ENCODE data around the gene KIF26B.

Gene KIF26B

DNA sequence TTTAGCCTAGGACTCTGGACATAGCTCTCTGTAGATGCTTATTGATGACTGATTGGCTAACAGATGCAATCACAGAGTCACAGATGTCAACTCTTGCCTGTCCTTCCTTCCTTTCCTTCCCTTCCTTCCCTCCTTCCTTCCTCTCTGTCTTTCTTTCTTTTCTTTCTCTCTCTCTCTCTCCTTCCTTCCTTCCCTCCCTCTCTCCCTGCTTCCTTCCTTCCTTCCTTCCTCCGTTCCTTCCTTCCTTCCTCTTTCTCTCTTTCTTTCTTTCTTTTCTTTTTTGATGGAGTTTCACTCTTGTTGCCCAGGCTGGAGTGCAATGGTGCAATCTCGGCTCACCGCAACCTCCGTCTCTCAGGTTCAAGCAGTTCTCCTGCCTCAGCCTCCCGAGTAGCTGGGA, 106.1 kb downstream of the KIF26B start:
- Histone ChIP-seq H3K9me3 (ENCODE audit: insufficient read depth, low read length) (no peaks in the 10 kb centered on the region), H3K9ac (ENCODE audit: low read length) (no peak overlapping the region), H3K4me2 (ENCODE audit: low read length) (no peak overlapping the region), H3K4me3 (ENCODE audit: low read length) (no peak overlapping the region), H3K79me2 (ENCODE audit: low read length) (no peaks in the 10 kb centered on the region), H2AFZ (ENCODE audit: low read depth, low read length) (no peak overlapping the region), H3K27ac (ENCODE audit: low read length) (no peak overlapping the region), H3K36me3 (replicated peaks; ENCODE audit: low read depth, low read length) (no peaks in the 10 kb centered on the region), H4K20me1 (ENCODE audit: insufficient read depth, low read length) (no peaks in the 10 kb centered on the region), H3K4me1 (ENCODE audit: low read length) (peaks cover 3% of the 10 kb centered on the region), H3K27me3 (ENCODE audit: low read depth, low read length) (peaks cover 66% of the 10 kb centered on the region)
- TF ChIP-seq EZH2phosphoT487 (IDR thresholded peaks at IDR 0.05; ENCODE audit: low read depth) (no peak), CTCF (IDR thresholded peaks at IDR 0.05; ENCODE audit: low read depth, low read length) (no peak)

GRCh38 chr1:245261786-245262185, 107.0 kb downstream of the KIF26B start:
- no peak overlapping the region for H3K4me2 ChIP-seq (ENCODE audit: low read length)
- H3K4me1 ChIP-seq (ENCODE audit: low read length), result no peaks in the 10 kb centered on the region
- no peak overlapping the region for H3K9ac ChIP-seq (ENCODE audit: low read length)
- no peak overlapping the region for H3K27ac ChIP-seq (ENCODE audit: low read length)
- no peaks in the 10 kb centered on the region for H3K79me2 ChIP-seq (ENCODE audit: low read length)
- no peak overlapping the region for H3K4me3 ChIP-seq (ENCODE audit: low read length)
- H3K36me3 ChIP-seq (replicated peaks; ENCODE audit: low read depth, low read length), result no peaks in the 10 kb centered on the region
- no peaks in the 10 kb centered on the region for H3K9me3 ChIP-seq (ENCODE audit: insufficient read depth, low read length)
- TF ChIP-seq EZH2phosphoT487 (IDR thresholded peaks at IDR 0.05; ENCODE audit: low read depth) (no peak), CTCF (IDR thresholded peaks at IDR 0.05; ENCODE audit: low read depth, low read length) (no peak)
- no peak overlapping the region for H2AFZ ChIP-seq (ENCODE audit: low read depth, low read length)
- H3K27me3 ChIP-seq (ENCODE audit: low read depth, low read length), result peaks cover 57% of the 10 kb centered on the region
- H4K20me1 ChIP-seq (ENCODE audit: insufficient read depth, low read length), result no peaks in the 10 kb centered on the region

GRCh38 chr1:245263529-245264095, 108.8 kb downstream of the KIF26B start:
- Histone ChIP-seq H3K4me2 (ENCODE audit: low read length) (no peak overlapping the region), H3K79me2 (ENCODE audit: low read length) (no peaks in the 10 kb centered on the region), H3K4me3 (ENCODE audit: low read length) (no peak overlapping the region), H3K9me3 (ENCODE audit: insufficient read depth, low read length) (no peaks in the 10 kb centered on the region), H3K27ac (ENCODE audit: low read length) (no peak overlapping the region), H3K4me1 (ENCODE audit: low read length) (no peaks in the 10 kb centered on the region), H4K20me1 (ENCODE audit: insufficient read depth, low read length) (no peaks in the 10 kb centered on the region), H3K9ac (ENCODE audit: low read length) (no peak overlapping the region), H3K27me3 (ENCODE audit: low read depth, low read length) (peaks cover 44% of the 10 kb centered on the region), H3K36me3 (replicated peaks; ENCODE audit: low read depth, low read length) (no peaks in the 10 kb centered on the region), H2AFZ (ENCODE audit: low read depth, low read length) (no peak overlapping the region)
- TF ChIP-seq EZH2phosphoT487 (IDR thresholded peaks at IDR 0.05; ENCODE audit: low read depth), result no peak
- TF ChIP-seq CTCF (IDR thresholded peaks at IDR 0.05; ENCODE audit: low read depth, low read length), result no peak

DNA sequence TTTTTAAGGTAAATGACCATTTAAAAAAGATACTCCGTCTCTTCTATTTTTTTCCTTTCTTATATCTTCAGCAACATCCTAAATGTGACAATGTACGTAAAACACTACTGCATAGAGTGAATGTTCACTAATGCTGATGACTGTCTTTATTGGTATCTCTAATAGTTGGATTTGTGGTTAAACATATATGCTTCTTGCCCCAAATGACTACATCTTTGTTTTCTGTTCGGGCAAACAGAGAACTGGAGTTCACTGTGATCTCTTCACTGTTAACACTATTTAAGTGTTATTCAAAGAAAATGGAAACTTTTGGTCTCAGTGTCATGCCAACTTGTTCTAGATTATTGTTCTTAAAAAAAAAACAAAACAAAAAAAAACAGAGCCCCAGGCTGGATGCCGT, 109.4 kb downstream of the KIF26B start:
- Histone ChIP-seq H3K9ac (ENCODE audit: low read length) (no peak overlapping the region), H3K27ac (ENCODE audit: low read length) (no peak overlapping the region), H3K4me1 (ENCODE audit: low read length) (no peaks in the 10 kb centered on the region), H4K20me1 (ENCODE audit: insufficient read depth, low read length) (no peaks in the 10 kb centered on the region), H3K4me3 (ENCODE audit: low read length) (no peak overlapping the region), H3K4me2 (ENCODE audit: low read length) (no peak overlapping the region), H2AFZ (ENCODE audit: low read depth, low read length) (no peak overlapping the region), H3K79me2 (ENCODE audit: low read length) (no peaks in the 10 kb centered on the region), H3K27me3 (ENCODE audit: low read depth, low read length) (peaks cover 46% of the 10 kb centered on the region), H3K9me3 (ENCODE audit: insufficient read depth, low read length) (no peaks in the 10 kb centered on the region), H3K36me3 (replicated peaks; ENCODE audit: low read depth, low read length) (no peaks in the 10 kb centered on the region)
- no peak for TF ChIP-seq CTCF (IDR thresholded peaks at IDR 0.05; ENCODE audit: low read depth, low read length)
- TF ChIP-seq EZH2phosphoT487 (IDR thresholded peaks at IDR 0.05; ENCODE audit: low read depth), result no peak

All from OCI-LY3 (cell line).